Kidney capillary endothelial cell (primary cell): ENCODE measurements around the gene CCDC150.
"Not testable (repeated sequence)": the region's sequence is repeated elsewhere in the genome, so short reads cannot be mapped to it uniquely, and the experiment has no call there.

Experiments
- DNase-seq: peaks from one replicate; pipeline ENCODE4 v3.0.0-alpha.2; 2018; ENCODE audit warnings: low spot score

Gene CCDC150

DNA sequence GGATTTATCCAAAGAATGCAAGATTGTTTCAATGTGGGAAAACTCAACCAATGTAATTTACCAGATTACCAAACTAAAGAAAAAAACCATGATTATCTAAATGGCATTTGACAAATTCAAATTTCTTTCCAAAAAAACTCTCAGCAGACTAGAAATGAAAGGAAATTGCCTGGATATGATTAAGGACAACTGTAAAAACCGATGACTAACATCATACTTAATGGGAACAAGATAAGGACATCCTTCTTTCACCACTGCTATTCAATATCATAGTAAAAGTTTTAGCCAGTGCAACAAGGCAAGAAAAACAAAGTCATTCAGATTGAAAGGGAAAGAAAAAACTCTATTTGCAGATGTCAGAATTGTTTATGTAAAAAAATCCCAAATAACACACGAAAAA is 4.4 kb upstream of the CCDC150 start:
- DNase-seq = no peak

DNA sequence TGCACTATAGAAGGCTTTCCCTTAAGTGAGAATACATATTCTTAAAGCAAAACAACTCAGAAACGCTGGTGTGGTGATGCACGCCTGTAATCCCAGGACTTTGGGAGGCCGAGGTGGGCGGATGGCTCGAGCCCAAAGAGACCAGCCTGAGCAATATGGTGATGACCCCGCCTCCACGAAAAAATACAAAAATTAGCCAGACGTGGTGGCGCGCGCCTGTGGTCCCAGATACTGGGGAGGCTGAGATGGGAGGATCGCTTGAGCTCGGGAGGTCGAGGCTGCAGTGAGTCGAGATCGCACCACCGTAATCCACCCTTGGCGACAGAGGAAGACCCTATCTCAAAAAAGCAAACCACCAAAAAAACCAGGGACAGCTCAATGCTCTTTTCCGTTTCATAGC is 750 bp upstream of the CCDC150 start:
- no peak for DNase-seq

DNA sequence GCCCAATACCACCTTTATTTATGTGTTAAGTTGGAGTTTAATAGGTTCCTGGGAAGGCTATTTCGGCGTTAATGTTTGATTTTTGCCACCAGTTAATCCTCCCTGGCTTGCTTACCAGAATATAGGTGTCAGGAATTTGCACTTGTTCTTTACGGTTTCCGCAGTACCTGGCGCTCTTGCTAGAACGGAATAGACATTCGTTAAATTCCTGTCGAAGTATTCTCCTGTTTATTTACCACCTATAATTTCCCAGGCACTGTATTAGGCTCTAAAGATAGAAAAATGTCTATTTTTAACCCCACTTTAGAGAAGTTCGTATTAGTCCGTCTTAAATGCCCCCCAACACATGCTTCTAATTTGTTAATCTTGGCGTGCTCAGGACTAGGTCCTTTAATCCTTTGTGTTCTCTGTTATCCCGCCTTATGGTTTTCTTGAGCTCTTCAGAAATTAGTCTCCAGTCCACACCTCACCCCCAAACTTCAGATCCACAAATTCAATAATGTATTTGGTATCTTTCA is 575 bp downstream of the CCDC150 start:
- DNase-seq = no peak

DNA sequence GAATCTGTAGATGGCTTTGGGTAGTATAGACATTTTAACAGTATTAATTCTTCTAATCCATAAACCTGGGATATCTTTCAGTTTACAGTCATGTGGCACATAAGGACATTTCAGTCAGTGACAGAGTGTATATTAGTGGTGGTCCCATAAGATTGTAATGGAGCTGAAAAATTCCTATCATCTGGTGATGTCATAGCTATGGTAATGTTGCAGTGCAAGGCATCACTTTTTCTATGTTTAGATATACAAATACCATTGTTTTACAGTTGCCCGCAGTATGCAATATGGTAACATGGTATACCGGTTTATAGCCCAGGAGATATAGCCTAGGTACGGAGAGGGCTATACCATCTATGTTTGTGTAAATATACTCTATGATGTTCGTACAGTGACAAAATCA is 9.7 kb downstream of the CCDC150 start:
- DNase-seq = no peak

DNA sequence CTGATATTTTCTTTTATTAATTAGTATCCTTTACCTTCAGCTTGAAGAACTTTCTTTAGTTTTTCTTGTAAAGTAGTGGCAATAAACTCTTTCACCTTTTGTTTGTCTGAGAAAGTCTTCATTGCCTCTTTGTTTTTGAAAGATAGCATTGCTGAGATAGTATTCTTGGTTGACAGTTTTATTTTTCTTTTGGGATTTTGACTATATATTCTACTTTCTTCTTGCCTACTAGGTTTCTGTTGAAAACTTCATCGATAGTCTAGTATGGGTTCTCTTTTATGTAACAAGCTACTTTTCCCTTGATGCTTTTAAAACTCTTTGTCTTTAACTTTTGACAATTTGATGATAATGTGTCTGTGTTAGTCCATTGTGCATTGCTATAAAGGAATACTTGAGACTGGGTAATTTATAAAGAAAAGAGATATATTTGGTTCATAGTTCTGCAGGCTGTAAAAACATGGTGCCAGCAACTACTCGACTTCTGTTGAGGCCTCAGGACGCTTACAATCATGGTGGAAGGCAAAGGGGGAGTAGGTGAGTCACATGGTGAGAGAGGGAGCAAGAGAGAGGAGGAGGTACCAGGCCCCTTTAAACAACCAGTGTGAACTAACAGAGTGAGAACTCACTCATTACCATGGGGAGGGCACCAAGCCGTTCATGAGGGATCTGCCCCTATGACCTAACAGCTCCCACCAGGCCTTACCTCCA is 12.0 kb downstream of the CCDC150 start:
- DNase-seq = no peak

DNA sequence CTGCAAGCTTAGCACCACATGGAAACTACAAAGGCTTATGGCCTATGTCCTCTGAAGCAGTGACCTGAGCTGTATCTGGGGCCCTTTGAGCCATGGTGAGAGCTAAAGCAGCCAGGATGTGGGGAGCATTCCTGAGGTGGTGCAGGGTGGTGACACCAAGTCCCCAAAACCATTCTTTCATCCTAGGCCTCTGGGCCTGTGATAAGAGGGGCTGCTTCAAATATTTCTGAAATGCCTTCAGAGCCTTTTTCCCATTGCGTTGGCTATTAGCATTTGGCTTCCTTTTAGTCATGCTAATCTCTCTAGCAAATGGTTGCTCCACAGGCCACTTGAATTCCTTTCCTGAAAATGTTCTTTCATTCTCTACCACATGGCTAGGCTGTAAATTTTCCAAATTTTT is 13.4 kb downstream of the CCDC150 start:
- no peak for DNase-seq

DNA sequence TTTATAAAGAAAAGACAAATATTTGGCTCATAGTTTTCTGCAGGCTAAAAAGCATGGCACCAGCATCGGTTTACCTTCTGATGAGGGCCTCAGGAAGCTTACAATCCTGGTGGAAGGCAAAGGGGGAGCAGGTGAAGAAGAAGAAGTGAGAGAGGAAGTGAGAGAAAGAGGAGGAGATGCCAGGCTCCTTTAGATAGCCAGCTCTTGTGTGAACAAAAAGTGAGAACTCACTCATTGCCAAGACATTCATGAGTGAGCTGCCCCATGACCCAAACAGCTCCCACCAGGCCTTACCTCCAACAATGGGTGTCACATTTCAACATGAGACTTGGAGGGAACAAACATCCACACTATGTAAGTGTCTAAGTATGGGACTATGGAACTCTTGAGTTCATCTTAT is 14.3 kb downstream of the CCDC150 start:
- no peak for DNase-seq

DNA sequence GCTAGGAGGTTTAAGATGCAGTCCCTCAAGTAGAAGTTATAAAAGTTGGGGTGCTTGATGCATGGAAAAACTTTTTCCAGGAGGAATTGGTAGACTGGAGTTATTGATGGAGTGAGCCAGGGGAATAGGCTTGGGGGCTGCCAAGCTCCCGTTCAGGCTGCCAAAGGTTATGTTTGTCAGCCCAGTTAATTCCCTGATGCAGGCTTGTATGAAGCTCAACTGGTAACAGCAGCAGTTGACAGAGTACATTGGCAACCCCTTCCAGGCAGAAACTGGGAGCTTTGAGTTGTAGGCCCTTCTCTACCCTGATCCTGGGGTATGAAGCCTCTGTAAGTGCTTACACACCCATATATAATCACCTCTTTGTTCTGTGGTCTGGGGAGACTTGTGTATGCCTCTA is 16.2 kb downstream of the CCDC150 start:
- DNase-seq = no peak

DNA sequence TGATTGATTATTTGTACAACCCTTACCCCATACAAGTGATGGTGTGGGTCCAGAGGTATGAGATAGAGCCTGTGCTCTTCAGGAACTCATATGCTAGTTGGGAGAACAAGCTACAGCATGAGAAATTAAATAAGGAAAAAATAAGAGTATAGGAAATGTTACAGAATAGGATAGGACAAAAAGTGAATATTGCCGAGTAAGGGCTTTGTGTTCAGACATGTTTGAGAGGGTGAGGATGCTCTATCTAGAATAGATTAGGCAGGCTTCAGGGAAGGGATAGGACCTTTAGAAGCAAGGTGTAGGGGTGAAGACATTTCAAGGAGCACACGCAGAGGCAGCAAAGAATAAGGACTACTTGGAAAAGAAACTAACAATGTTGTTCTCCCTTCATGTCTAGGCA is 17.8 kb downstream of the CCDC150 start:
- DNase-seq = no peak

DNA sequence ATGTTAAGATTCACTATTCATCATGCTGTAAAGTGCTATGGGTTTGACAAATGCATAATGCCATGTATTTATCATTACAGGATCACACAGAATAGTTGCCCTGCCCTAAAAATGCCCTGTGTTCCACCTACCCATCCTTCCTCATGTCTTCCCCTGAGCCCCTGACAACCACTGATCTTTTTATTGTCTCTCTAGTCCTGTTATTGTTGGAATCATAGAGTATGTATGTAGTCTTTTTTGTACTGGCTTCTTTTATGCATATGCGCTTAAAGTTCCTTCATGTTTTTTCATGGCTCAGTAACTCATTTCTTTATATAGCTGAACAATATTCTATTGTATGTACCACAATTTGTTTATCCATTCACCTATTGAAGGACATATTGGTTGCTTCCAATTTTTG is 20.3 kb downstream of the CCDC150 start:
- no peak for DNase-seq

DNA sequence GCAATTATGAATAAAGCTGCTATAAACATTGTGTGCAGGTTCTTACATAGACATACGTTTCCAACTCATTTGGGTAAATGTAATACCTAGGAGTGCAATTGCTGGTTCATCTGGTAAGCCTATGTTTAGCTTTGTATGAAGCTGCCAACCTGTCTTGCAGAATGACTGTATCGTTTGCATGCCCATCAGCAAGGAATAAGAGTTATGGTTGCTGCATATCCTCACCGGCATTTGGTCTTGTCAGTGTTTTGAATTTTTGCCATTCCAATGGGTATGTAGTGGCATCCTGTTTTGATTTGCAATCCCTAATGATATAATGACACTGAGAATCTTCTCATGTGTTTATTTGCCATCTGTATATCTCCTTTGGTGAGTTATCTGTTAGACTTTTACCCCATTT is 20.7 kb downstream of the CCDC150 start:
- peak; percentile 7 for DNase-seq

DNA sequence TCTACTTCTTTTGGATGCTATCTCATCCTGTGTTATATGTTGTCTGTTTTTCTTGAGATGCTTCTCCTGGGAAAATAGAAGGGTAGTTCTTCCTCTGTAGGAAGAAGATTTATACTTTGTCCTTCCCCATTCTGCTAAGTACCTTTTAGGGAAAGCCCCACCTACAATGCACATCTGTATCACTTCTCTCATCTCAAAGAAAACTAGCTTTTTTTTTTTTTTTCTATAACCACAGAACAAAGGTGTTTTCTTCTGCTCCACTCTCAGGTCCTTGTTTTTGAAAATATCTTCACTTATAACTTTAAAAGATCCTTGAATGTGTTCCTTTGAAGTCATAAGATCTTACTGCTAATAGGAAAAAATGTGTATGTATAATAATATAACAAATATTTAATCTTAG is 30.8 kb downstream of the CCDC150 start:
- DNase-seq = no peak

DNA sequence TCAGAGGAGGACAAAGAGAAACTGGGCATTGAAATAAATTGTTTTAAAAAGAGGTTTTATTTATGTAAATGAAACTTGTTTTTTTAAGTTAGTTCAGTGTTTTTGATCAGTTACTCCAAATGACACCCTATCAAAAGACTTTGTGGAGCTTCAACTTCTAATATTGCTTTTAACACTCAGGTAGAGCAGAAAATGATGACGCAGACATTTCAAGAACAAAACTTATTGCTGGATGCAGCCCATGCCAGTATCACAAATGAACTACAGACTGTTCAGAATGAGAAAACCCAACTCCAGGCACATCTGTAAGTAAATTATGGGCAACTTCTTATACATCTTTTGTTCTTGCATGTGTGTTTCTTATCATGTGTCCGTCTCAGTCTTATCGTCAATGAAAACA is 36.4 kb downstream of the CCDC150 start:
- no peak for DNase-seq

DNA sequence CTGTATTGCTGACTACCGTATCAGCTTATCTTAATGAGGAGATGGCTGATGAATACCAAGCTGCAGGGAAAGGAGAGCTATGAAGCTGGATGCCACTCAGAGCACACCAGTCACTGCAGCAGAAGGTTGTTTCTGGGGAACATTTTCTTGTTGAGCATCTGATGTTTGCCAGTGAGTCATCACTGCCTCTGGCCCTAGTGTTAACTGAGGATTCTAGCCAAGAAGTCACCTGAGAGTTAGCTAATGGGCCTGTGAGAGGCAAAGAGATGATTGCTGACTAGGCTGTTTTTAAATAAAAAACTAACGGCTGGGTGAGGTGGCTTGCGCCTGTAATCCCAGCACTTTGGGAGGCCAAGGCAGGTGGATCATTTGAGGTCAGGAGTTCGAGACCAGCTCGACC is 37.9 kb downstream of the CCDC150 start:
- no peak for DNase-seq

DNA sequence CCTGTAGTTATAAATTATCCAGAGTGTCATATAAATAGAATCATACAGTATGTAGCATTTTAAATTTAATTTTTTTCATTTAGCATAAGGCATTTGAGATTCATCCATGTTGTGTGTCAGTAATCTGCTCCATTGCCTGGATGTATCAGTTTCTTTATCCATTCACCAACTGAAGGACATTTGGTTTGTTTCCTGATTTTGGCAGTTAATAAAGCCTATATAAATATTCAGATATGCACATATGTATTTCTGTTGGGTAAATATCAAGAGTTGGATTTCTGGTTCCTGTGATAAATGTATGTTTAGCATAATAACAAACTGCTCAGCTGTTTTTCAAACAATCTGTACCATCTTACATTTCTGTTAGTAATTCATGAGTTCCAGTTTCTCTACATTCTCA is 39.9 kb downstream of the CCDC150 start:
- no peak for DNase-seq

DNA sequence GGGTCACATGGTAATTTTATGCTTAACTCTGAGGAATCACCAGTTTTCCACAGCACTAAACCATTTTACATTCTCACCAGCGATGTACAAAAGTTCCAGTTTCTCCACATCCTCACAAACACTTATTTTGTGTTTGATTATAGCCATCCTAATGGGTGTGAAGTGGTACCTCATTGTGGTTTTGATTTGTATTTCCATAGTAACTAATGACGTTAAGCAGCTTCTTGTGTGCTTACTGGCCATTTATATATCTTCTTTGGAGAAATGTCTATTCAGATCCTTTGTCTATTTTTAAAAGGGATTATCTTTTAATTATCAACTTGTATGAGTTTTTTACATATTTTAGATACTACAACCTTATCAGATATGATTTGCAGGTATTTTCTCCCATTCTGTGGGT is 42.0 kb downstream of the CCDC150 start:
- no peak for DNase-seq

DNA sequence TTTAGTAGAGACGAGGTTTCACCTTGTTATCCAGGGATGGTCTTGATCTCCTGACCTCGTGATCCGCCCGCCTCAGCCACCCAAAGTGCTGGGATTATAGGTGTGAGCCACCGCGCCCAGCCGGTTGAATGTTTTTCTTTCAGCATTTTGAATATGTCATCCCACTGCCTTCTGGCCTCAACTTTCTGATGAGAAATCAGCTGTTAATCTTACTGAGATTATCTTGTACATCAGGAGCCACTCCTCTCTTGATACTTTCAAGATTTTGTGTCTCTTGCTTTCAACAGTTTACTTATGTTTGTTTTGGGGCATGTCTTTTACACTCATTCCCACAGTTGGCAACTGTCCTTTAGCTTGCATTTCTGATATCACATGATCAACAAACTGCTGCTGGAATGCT is 46.3 kb downstream of the CCDC150 start:
- no peak for DNase-seq

DNA sequence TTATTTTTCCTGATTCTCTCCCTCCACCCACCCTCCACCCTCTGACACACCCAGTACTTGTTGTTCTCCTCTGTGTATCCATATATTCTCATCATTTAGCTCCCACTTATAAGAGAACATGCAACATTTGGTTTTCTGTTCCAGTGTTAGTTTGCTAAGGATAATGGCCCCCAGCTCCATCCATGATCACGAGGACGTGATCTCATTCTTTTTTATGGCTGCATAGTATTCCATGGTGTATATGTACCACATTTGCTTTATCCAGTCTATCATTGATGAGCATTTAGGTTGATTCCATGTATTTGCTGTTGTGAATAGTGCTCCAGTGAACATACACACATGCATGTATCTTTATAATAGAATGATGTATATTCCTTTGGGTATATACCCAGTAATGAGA is 47.2 kb downstream of the CCDC150 start:
- not testable (repeated sequence) for DNase-seq

DNA sequence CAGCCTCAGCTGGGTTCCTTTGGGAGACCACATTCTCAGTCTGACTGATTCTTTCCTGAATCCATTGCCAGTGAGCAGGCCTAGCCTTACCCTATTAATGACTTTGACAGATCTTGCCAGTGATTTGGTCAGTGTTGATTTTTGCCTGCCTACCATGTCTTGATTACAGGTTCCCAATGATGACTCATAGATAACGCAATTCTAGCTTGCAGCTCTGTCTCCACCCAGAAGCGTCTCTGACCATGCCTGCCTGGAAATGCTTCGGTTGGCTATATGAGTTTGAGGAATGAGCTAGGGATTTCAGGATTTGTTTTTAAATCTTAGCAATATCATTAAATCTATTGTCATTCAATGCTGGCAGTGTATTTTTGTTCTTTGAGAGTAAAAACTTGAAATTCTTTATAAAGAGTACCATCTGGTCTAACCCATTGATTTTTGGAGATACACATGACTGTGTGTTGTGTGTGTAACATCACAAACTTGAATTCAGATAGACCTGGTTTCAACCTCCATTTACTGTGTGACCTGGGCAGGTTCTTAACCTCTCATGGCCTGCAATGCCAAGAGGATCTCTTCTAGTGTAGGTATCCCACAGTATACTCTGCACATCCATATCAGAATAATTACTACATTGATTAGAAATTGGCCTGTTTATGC is 57.0 kb downstream of the CCDC150 start:
- no peak for DNase-seq

DNA sequence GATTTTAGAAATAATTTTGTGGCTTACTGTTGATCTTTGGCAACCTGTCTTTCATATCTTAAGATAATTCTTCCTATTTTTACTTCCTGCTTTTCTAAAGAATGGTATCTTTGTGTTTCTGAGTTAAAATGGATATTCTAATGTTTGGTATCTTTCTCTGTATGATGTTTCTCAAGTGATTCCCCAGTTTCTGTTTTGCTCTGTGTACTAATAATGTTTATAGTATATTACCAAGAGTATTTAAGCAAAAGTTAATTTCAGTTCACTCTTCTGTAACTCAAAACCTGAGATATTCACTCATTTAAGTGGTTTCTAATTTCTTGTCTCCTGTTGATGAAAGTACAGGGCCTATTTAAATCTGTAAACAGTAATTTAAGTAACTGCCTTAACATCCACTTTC is 58.3 kb downstream of the CCDC150 start:
- no peak for DNase-seq

DNA sequence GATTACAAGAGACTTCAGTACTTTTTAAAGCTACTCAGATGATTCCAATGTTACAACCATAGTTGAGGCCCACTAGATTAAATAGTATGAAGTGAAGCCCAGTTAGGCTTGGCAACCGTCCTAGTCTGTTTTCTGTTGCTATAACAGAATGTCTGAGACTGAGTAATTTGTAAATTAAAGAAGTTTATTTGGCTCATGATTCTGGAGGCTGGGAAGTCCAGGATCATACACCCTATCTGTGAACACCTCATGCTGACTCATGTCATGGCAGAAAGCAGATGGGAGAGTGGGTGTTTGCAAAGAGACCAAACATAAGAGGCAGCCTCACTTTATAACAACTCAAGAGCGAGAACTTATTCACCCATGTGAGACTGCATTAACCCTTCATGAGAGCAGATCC is 63.1 kb downstream of the CCDC150 start:
- no peak for DNase-seq

DNA sequence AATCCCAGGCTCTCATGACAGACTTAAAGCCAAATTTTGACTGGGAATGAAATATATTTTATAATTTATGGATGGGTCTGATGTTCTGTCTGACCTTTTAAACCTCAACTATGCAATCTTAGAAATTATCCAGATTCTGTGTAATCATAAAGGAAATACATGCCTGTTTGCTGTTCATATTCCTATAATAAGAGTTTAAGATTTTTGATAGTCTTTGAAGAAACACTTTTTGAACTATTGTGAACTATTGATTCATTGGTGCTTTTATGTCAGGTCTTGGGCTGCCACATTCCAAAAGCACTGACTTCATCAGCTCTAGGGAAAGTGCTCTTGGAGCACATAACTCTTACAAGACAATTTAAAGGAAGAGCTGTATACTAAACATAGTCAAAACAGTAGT is 64.2 kb downstream of the CCDC150 start:
- no peak for DNase-seq

DNA sequence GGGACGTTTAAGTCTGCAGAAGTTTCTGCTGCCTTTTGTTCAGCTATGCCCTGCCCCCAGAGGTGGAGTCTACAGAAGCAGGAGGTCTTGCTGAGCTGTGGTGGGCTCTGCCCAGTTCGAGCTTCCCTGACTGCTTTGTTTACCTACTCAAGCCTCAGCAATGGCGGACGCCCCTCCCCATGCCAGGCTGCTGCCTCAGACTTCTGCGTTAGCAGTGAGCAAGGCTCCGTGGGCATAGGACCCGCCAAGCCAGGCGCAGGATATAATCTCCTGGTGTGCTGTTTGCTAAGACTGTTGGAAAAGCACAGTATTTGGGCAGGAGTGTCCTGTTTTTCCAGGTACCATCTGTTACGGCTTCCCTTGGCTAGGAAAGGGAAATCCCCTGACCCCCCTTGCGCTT is 70.5 kb downstream of the CCDC150 start:
- DNase-seq = not testable (repeated sequence)

DNA sequence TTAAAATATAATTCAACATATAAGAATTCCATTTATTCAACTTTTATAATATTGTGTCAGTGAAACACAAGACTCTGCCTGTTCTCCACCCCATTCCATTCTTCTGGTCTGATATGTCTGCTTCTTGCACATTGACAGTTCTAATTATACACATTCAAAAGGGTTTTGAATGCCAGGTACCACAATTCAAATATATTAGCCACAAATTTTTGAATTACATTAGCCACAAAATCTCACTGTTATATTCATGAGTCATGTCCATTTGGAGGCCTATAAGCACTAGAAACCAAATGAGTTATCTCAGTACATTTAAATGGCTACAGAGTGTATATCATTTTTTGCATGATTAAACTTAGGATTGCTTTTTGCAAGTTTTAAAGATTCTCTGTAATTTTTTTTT is 72.1 kb downstream of the CCDC150 start:
- DNase-seq = no peak
